Mesendoderm (in vitro differentiated cells): ENCODE data around the gene RAB14.

Experiments
- DNase-seq: peaks from one replicate; pipeline ENCODE4 v3.0.0; 2013
- H2AK5ac ChIP-seq: 2 replicates; pipeline ENCODE4 v1.6.1; 2013; ENCODE audit warnings: low read length, inconsistent platforms
- H2BK120ac ChIP-seq: 2 replicates; pipeline ENCODE4 v1.6.1; 2013; ENCODE audit warnings: low read depth, mild to moderate bottlenecking, low read length, moderate library complexity, mixed read lengths
- H2BK15ac ChIP-seq: replicated peaks from 2 replicates; pipeline ENCODE4 v1.6.1; 2013; ENCODE audit warnings: low read depth, mild to moderate bottlenecking, moderate library complexity
- H2BK5ac ChIP-seq: 2 replicates; pipeline ENCODE4 v1.6.1; 2013; ENCODE audit warnings: low read length, inconsistent platforms
- H3K18ac ChIP-seq: 2 replicates; pipeline ENCODE4 v1.6.1; 2013; ENCODE audit warnings: mild to moderate bottlenecking, low read length, mixed read lengths
- H3K23ac ChIP-seq: one replicate; pipeline ENCODE4 v1.6.1; 2013; ENCODE audit warnings: low read length
- H3K27ac ChIP-seq: 2 replicates; pipeline ENCODE4 v1.5.1; 2013; ENCODE audit warnings: low read depth, mild to moderate bottlenecking, inconsistent platforms, low read length, moderate library complexity
- H3K27me3 ChIP-seq: 2 replicates; pipeline ENCODE4 v1.6.1; 2013; ENCODE audit warnings: low read length, control low read depth, mild to moderate bottlenecking, inconsistent platforms; ENCODE audit not compliant: insufficient read depth, poor library complexity
- H3K36me3 ChIP-seq: 2 replicates; pipeline ENCODE4 v1.6.1; 2013; ENCODE audit warnings: low read length, inconsistent platforms; ENCODE audit not compliant: control insufficient read depth, insufficient read depth
- H3K4ac ChIP-seq: one replicate; pipeline ENCODE4 v1.6.1; 2013; ENCODE audit warnings: low read depth, mild to moderate bottlenecking, low read length, moderate library complexity
- H3K4me1 ChIP-seq: 2 replicates; pipeline ENCODE4 v1.6.1; 2013; ENCODE audit warnings: low read depth, low read length, inconsistent platforms; ENCODE audit not compliant: control insufficient read depth
- H3K4me2 ChIP-seq: 2 replicates; pipeline ENCODE4 v1.6.1; 2013; ENCODE audit warnings: low read length
- H3K4me3 ChIP-seq: 2 replicates; pipeline ENCODE4 v1.5.1; 2013; ENCODE audit warnings: mild to moderate bottlenecking, low read length
- H3K56ac ChIP-seq: one replicate; pipeline ENCODE4 v1.6.1; 2013; ENCODE audit warnings: low read length
- H3K79me1 ChIP-seq: 2 replicates; pipeline ENCODE4 v1.6.1; 2013; ENCODE audit warnings: low read length, inconsistent platforms
- H3K79me2 ChIP-seq: 2 replicates; pipeline ENCODE4 v1.6.1; 2013; ENCODE audit warnings: mild to moderate bottlenecking, low read length; ENCODE audit not compliant: control insufficient read depth, insufficient read depth
- H3K9ac ChIP-seq: 2 replicates; pipeline ENCODE4 v1.6.1; 2013; ENCODE audit warnings: low read length, inconsistent platforms
- H4K5ac ChIP-seq: one replicate; pipeline ENCODE4 v1.6.1; 2013; ENCODE audit warnings: low read length
- H4K8ac ChIP-seq: one replicate; pipeline ENCODE4 v1.6.1; 2013; ENCODE audit warnings: low read depth, mild to moderate bottlenecking, control low read depth, low read length, moderate library complexity
- WGBS: extraction: QIAGEN DNeasy Blood & Tissue Kit; methylation state at CpG from one replicate; pipeline ENCODE4 v1.1.7; 2013; ENCODE audit warnings: low lambda C conversion rate, missing lambda C conversion rate; ENCODE audit not compliant: insufficient coverage; ENCODE audit errors: extremely low coverage; 5-methylcytosine and 5-hydroxymethylcytosine counted together

Gene RAB14

GRCh38 chr9:121187636-121188305, 13.9 kb downstream of the RAB14 start:
- Histone ChIP-seq H3K36me3 (no peaks in the 10 kb centered on the region), H3K79me2 (peaks cover 8% of the 10 kb centered on the region), H3K23ac (no peak overlapping the region), H4K5ac (no peak overlapping the region), H3K4me3 (no peak overlapping the region), H3K27me3 (no peaks in the 10 kb centered on the region), H3K27ac (no peak overlapping the region), H3K4me2 (no peak overlapping the region), H3K4ac (no peak overlapping the region), H2BK5ac (no peak overlapping the region), H4K8ac (no peak overlapping the region), H3K9ac (no peak overlapping the region), H3K4me1 (peaks cover 2% of the 10 kb centered on the region), H3K79me1 (peaks cover 8% of the 10 kb centered on the region), H2AK5ac (no peak overlapping the region), H2BK15ac (no peak overlapping the region), H2BK120ac (no peak overlapping the region), H3K18ac (no peak overlapping the region), H3K56ac (no peak overlapping the region)
- WGBS: no CpG with 5 or more reads among the region's 3 CpGs
- peak; percentile 32 for DNase-seq

DNA sequence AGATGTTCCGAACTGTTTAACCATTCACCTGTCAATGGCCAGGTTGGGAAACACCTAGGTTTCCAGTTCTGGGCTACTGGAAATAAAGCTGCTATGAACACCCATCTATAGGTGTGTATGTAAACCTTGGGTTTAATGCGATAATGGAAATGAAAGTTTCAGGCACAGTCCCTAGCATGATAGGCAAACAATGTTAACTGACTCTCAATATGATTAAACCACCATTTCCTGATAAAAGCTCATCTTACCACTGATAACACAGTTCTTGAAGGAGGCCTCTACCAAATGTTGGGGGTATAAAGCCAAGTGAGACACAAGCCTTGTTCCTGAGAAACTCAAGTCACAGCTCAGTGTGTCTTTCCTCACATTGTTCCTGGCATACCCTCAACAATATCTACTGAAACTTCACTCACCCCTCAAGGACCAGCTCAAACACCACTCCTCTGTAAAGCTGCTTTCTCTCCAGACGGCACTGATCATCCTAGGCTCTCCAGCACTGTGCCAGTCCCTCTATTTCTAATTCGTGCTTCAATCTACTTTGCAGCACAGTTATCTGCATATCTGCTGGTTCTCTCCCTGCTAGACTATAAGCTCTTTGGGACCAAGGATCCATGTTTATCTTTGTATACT, 15.8 kb downstream of the RAB14 start:
- Histone ChIP-seq H3K4me1 (peaks cover 2% of the 10 kb centered on the region), H3K79me1 (peaks cover 6% of the 10 kb centered on the region), H3K36me3 (no peaks in the 10 kb centered on the region), H3K23ac (no peak overlapping the region), H4K8ac (no peak overlapping the region), H3K18ac (no peak overlapping the region), H3K9ac (no peak overlapping the region), H2BK120ac (no peak overlapping the region), H2BK5ac (no peak overlapping the region), H3K56ac (no peak overlapping the region), H3K4me2 (no peak overlapping the region), H3K4ac (no peak overlapping the region), H2AK5ac (no peak overlapping the region), H4K5ac (no peak overlapping the region), H3K79me2 (peaks cover 4% of the 10 kb centered on the region), H3K27ac (no peak overlapping the region), H3K27me3 (no peaks in the 10 kb centered on the region), H2BK15ac (no peak overlapping the region), H3K4me3 (no peak overlapping the region)
- no CpG with 5 or more reads among the region's 4 CpGs for WGBS
- DNase-seq: peak; percentile 73

- DNase-seq: no peak
- Histone ChIP-seq H3K27me3 (no peaks in the 10 kb centered on the region), H4K5ac (no peak overlapping the region), H3K4me1 (peaks cover 2% of the 10 kb centered on the region), H2AK5ac (no peak overlapping the region), H3K79me1 (peaks cover 4% of the 10 kb centered on the region), H3K18ac (no peak overlapping the region), H2BK120ac (no peak overlapping the region), H3K23ac (no peak overlapping the region), H2BK15ac (no peak overlapping the region), H3K4ac (no peak overlapping the region), H3K79me2 (peaks cover 2% of the 10 kb centered on the region), H3K4me2 (no peak overlapping the region), H2BK5ac (no peak overlapping the region), H3K9ac (no peak overlapping the region), H3K27ac (no peak overlapping the region), H4K8ac (no peak overlapping the region), H3K4me3 (no peak overlapping the region), H3K56ac (no peak overlapping the region), H3K36me3 (no peaks in the 10 kb centered on the region)
- WGBS: no CpG with 5 or more reads among the region's 3 CpGs
Observed at GRCh38 chr9:121185178-121185745, 16.4 kb downstream of the RAB14 start.

- H3K79me1 ChIP-seq: peaks cover 2% of the 10 kb centered on the region
- no peak overlapping the region for H3K56ac ChIP-seq
- H3K4me3 ChIP-seq: no peak overlapping the region
- H3K9ac ChIP-seq: no peak overlapping the region
- no peak overlapping the region for H4K8ac ChIP-seq
- no peaks in the 10 kb centered on the region for H3K79me2 ChIP-seq
- no peak overlapping the region for H3K4ac ChIP-seq
- no peak overlapping the region for H3K18ac ChIP-seq
- H2BK120ac ChIP-seq: no peak overlapping the region
- no peak overlapping the region for H3K27ac ChIP-seq
- no peak overlapping the region for H4K5ac ChIP-seq
- no peaks in the 10 kb centered on the region for H3K36me3 ChIP-seq
- H2AK5ac ChIP-seq: no peak overlapping the region
- H3K23ac ChIP-seq: no peak overlapping the region
- no peak overlapping the region for H3K4me2 ChIP-seq
- no peak for DNase-seq
- no peak overlapping the region for H2BK15ac ChIP-seq
- H2BK5ac ChIP-seq: no peak overlapping the region
- no peaks in the 10 kb centered on the region for H3K27me3 ChIP-seq
- peaks cover 2% of the 10 kb centered on the region for H3K4me1 ChIP-seq
Observed at GRCh38 chr9:121184463-121184862, 17.2 kb downstream of the RAB14 start.

GRCh38 chr9:121183666-121184423, 17.8 kb downstream of the RAB14 start:
- Histone ChIP-seq H2BK120ac (no peak overlapping the region), H3K27me3 (no peaks in the 10 kb centered on the region), H3K79me1 (peaks cover 2% of the 10 kb centered on the region), H2BK5ac (no peak overlapping the region), H4K8ac (no peak overlapping the region), H3K36me3 (no peaks in the 10 kb centered on the region), H3K4ac (no peak overlapping the region), H3K79me2 (no peaks in the 10 kb centered on the region), H2AK5ac (no peak overlapping the region), H3K27ac (no peak overlapping the region), H3K9ac (no peak overlapping the region), H3K56ac (no peak overlapping the region), H3K18ac (no peak overlapping the region), H3K4me3 (no peak overlapping the region), H3K23ac (no peak overlapping the region), H2BK15ac (no peak overlapping the region), H3K4me2 (no peak overlapping the region), H4K5ac (no peak overlapping the region), H3K4me1 (peaks cover 2% of the 10 kb centered on the region)
- no CpG with 5 or more reads among the region's 3 CpGs for WGBS
- DNase-seq: no peak
